CD4-positive, alpha-beta T cell treated with Interleukin-6 at 100 ng/mL for 8 hours (primary cell): Measurements from ENCODE around the gene HPSE2.

Experiments used
- DNase-seq: peaks from one replicate; pipeline ENCODE4 v3.0.0-alpha.2; 2020; ENCODE audit warnings: mixed read lengths, low spot score

Gene HPSE2

DNA sequence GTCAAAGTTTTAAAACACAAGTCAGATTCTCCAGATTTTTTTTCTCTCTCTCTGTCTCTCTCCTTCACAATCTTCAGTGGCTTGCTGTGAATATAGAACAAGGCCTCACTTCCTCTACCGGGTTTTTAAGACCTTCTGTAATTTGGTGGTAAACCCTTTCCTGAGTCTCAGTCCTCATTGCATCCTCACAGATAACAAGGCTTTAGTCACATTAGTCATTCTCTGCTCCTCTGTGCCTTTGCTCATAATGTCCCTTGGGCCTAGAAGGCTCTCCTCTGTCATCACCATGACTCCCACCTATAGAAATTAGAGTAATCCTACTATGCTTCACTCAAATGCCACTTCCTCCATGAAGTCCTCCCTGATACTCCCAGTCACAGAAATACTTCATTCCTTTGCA lies 616.2 kb downstream of the HPSE2 start:
- no peak for DNase-seq

- no peak for DNase-seq
Observed at GRCh38 chr10:98617906-98618520, 617.6 kb downstream of the HPSE2 start.

GRCh38 chr10:98613446-98613845 lies 622.2 kb downstream of the HPSE2 start:
- DNase-seq, result no peak

DNA sequence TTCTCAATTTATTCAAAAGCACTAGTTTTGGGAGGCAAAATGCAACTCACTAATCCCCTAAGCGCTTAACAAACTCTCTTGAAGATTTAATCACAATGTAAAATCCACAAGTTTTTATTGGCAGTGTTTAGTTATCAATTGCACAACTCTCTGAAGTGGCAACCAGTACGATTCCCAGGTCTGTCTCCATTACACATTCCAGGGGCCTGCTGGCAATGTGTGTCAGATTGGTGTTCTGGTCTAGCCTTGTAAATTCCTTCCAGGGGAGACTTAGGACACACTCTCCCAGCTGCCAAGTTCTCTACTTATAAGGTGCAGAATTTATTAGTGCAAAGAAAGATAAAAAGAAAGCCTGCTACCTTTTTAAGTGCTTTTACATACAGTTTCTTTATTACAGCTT lies 624.2 kb downstream of the HPSE2 start:
- DNase-seq, result no peak

DNA sequence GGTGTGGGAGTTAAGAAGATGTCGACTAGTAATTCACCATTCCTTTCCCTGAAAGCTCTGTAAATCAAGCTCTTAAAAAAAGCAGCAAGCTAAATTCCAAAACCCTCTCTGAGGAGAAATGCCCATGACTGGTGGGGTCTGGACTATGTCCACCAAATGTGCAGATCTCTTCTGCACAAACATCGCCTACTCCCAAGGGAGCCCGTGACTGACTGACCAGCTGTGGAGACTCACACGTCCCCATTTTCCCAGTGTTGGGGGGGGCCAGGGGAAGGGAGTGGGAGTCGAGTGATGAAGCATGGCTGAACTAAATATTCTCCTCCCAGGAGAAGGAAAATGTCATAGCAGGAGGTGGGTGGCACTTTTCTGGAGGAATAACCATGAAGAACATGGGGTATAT lies 624.8 kb downstream of the HPSE2 start:
- DNase-seq, result no peak

DNA sequence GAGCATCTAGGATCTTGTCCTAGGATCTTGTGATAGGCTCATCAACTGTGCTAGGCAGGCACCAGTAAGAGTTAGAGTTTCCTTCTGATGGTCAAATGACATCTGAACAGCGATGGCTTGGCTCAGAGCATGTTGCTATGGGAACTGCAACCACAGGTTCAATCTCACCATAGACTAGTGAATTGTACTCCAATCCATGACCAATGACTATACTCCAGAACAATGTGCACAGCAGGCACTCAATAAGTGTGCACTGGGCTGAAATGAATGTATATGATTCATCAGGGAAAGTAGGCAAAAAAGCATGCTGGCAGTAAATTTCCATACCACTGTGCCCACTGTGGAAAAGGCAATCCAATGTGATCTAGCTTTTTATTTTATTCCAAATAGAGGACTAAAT lies 625.4 kb downstream of the HPSE2 start:
- DNase-seq, result no peak

GRCh38 chr10:98609265-98609664 lies 626.4 kb downstream of the HPSE2 start:
- DNase-seq, result no peak

- DNase-seq, result no peak
Observed at GRCh38 chr10:98608411-98608810, 627.2 kb downstream of the HPSE2 start.

DNA sequence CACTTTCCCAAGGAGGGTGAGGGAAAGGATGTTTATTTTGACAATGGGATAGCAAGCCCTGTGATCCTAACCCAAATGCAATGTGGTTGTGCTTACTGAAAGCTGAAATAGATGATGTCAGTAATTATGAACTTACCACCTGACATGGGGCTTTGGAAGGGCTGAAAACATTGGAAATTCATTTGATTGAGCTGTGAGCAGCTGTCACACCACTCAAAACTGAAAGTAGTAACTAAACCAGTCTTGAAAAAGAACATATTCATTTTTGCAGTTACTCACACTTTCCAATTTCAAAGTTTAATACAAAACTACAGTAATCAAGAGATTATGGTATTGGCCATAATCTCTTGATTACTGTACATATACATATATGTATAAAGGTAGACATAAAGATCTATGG lies 633.4 kb downstream of the HPSE2 start:
- no peak for DNase-seq

- DNase-seq, result no peak
Observed at GRCh38 chr10:98599032-98599610, 636.5 kb downstream of the HPSE2 start.

DNA sequence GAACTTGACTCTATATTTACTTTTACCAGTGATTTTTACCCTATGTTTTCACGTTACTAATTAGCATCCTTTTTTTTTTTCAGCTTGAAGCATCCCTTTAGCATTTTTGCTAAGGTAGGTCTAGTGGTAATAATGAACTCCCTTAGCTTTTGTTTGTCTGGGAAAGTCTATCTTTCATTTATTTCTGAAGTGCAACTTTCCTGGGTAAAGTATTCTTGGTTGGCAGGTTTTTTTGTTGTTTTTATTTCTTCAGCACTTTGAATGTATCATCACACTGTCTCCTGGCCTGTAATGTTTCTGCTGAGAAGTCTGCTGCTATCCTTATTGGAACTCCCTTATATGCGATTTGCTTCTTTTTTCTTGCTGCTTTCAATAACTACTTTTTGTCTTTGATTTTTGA lies 639.2 kb downstream of the HPSE2 start:
- DNase-seq, result no peak

DNA sequence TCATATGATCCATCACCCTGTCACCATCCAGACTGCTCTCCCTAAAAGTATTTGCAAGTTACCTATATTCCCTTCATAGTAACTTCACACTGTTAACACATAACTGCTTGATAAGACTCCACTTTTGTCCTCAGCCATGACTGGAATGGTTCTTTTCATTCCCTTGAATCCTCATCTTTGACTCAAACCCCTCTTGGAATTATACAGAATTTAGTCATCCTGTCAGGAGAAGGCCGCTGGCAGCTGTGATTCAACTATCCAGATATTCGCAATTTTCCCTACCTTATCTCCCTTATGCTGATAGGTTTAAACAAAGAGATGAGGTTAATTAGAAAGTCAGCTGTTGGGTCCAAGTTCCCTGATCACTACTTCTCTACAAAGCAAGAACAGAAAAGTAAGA lies 646.0 kb downstream of the HPSE2 start:
- no peak for DNase-seq

GRCh38 chr10:98589007-98589406 lies 646.6 kb downstream of the HPSE2 start:
- no peak for DNase-seq

GRCh38 chr10:98587156-98587837 lies 648.4 kb downstream of the HPSE2 start:
- no peak for DNase-seq

DNA sequence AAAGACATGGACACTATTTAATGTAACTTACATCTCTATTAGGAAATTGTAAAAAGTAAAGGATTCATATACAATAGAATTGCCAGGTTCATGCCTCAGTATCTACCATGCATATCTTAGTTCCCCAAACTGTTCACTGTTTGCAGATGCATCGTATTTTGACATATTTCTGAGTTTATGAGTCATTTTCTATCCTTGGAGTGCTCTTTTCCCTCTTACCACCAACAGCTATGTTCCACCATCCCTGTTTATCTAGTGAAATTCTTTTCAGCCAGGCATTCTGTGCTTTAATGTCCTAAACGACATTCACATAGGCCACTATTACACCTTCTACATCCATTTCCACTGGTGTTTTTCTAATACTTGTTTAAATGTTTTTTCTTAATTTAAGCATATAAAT lies 649.6 kb downstream of the HPSE2 start:
- DNase-seq, result no peak

DNA sequence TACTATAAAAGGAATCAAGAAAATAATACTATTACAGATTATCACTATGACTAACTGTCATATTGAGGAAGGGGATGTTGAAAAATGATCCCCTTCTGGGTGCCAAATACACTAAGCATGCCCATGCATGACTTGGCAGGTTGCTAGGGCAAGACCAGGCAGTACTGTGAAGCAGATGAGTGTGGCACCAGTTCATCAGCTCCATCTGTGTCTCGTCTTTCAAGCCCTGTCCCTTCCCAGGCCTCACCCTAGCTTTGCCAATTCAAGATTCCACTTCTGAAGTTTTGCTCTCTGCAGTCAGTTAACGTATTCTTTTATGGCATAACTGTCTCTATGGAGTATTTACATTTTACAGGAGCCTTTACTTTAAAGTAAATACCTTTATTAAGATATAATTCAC lies 653.3 kb downstream of the HPSE2 start:
- no peak for DNase-seq

GRCh38 chr10:98577578-98577977 lies 658.1 kb downstream of the HPSE2 start:
- DNase-seq, result no peak

DNA sequence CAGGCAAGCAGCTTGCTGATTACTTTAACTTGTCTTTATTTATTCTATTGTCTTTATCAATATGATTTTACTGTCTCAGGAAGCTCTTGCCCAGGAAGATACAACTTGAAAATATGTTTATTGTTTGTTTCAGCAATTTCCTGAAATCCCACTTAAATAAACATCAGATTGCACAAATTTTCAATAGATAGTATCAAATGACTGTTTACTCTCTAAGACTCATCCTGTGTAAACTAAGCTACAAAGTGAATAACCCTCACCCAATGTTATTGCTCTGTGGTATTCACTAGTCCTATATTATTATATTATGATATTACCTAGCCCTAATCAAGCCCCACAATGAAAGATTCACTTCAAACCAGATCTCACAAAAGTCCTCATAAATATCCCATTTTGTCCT lies 658.5 kb downstream of the HPSE2 start:
- no peak for DNase-seq

GRCh38 chr10:98576096-98576495 lies 659.6 kb downstream of the HPSE2 start:
- DNase-seq, result no peak

DNA sequence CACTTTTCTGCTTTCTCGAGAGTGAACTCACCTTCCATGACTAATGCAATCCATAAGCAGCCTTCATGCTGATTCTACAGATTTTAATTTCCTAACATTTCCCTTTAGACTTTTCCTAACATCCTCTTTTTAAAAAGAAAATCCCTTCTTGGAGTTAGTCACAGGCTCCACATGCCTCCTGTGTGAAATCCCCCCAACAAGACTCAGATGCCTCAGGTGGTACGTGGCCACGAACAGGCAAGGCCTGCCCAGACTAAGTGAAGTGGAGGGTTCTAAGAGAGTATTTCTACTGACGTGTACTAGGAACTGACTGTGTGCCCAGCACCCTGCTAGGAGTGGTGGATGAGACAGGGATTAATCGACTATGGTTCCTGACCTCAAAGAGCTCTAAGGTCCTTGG lies 663.1 kb downstream of the HPSE2 start:
- no peak for DNase-seq

DNA sequence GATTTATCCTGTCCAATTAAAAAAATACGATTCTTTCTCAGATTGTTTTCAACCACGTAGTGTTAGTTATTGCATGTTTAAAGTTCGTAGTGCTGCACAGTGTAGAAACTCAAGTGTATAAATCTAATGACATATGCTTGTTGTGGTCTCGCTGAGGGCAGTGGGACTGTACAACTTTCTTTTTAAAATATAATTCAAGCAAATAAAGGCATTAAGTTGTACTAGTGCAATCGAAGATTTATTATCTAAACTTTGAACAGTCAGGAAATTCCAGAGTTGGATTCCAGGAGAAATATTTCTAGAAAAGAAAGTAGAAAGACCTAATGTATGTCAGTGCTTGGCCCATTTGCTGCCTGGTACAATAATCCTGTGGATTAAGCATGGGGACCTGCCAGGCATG lies 664.8 kb downstream of the HPSE2 start:
- DNase-seq, result no peak

- DNase-seq, result no peak
Observed at GRCh38 chr10:98569853-98570252, 665.8 kb downstream of the HPSE2 start.

DNA sequence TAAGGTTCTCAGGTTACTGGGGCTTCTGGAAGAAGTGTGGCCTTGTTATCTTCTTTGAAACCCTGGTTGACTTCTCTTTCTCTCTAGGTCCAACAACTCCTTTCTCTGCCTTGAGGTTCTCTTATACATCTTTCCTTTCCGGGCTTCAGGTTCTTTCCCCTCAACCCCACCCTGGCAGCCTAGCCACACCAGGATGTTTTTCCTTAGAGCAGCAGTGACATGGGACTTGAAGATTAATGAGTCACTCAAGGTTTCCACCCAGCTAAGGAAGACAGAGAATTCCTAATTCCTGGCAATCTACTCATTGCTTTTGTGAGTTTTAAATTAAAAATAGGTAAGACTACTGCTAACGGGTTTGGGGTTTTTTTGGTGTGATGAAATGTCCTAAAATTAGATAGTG lies 667.1 kb downstream of the HPSE2 start:
- no peak for DNase-seq
